GM12872 (cell line): Measurements from ENCODE around the gene EIF4A3.
A peak's percentile ranks its signal among the peaks of the same experiment; 100 is the strongest.

Source experiments
- CTCF ChIP-seq: IDR thresholded peaks from 3 replicates; pipeline ENCODE4 v1.5.1; 2011; ENCODE audit warnings: low read depth, mild to moderate bottlenecking, low read length, moderate library complexity; ENCODE audit not compliant: insufficient read depth

The EIF4A3 gene

DNA sequence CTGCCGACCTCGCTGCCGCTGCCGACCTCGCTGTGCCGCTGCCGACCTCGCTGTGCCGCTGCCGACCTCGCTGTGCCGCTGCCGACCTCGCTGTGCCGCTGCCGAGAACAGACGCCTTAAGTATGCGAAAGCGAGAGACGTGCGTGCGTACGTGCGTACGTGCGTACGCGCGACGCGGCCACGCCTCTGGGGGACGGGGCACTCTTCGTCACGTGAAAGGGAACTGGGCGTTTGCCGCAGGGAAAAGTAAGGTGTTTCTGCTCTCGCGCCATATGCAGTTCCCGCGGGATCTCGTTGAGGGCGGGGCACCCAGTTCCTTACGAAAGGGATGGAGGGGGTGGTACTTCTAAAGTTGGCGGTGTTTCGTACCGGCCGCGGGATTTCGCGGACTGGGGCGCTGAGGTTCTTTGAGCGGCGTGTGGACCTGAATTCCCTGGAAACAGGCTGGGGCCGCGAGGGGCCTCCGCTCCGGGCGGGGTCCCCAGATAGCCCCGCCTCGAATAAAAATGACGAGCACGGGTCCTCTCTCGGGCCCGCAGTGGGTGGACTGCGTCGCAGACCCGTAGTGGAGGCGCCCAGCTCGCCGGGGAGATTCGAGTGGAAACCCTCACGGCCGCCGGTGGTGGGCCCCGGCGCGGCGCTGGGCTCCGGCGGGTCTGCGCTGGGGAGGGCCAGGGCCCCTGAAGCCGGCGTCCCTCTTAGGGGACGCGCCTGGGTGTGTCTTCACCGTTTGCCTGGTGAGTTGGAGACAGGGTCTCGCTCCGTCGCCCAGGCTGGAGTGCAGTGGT is at the start of gene EIF4A3:
EIF4A3 (minus strand) TSS at position 94 of the 788 bp plus-strand sequence. CDS start 167 bp downstream, outside the sequence.
- TF ChIP-seq CTCF = no peak

GRCh38 chr17:80196652-80197051 is 49.7 kb upstream of the EIF4A3 start:
- no peak for TF ChIP-seq CTCF

- TF ChIP-seq CTCF = peak; percentile 89
These were observed 49.0 kb upstream of the EIF4A3 start for GRCh38 chr17:80195671-80196529.

DNA sequence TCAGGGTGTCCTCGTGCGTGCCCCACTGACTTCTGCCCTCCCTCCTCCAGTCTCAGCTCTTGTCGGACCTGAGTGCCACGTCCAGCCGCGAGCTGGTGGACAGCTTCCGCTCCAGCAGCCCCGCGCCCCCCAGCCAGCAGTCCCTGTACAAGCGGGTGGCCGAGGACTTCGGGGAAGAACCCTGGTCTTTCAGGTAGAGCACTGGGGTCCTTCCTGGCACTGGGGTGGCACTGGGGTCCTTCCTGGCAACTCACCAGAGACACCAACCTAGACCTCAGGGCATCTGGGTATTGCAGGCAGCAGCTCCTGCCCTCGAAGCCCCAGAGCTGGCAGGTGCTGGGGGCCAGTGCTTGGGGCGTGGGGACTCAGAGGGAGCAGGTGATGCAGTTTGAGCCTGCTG is 48.2 kb upstream of the EIF4A3 start:
- TF ChIP-seq CTCF = no peak

DNA sequence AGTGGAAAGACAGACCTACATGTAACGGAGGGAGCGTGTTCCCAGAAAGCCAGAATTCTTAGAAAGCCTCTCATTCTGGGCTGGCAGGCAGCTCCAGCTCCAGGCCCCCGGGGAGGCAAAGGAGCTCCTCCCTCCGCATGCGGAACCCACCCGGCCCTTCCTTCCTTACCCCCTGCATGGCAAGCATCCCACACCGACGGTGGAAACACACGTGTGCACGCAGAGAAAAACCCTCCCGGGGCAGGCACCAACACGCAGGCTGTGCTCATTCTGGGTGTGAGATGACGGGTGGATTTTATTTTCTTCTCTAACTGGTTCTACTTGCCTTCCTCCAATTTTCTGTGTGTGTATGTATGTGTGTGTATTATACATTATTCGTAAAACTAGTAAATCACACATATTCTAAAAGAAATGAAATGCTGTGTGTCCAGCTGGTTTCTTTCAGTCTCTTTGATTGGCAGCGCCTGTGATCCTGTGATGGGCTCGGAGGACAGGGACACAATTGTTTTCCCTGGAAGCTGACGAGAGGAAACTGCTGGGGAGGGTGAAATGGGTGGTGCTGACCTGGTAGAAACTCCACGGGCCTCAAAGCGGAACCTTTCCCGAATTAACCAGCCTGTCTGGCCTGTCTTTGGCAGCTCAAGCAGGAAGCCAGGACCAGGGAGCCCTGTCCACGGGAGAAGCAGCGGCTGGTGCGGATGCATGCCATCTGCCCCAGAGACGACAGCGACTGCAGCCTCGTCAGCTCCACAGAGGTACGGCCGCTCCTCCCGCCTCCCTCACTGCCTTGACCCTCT is 45.1 kb upstream of the EIF4A3 start:
- TF ChIP-seq CTCF = no peak

GRCh38 chr17:80191192-80191591 is 44.3 kb upstream of the EIF4A3 start:
- TF ChIP-seq CTCF = no peak

DNA sequence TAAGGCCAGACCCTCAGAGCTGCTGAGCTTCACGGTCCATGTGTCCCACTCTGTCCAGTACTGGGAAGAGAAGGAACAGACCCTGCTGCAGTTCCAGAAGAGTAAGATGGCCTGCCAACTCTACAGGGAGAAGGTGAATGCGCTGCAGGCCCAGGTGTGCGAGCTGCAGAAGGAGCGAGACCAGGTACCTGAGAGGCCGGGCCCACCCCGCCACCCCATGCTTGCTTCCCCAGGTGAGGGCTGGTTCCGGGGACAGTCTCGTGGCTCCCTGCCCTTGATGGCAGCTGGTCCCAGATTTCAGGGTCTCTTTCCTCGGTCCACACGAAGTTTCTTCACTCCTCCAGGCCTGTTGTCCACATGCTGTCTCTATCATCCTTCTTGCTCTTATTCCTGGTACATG is 43.8 kb upstream of the EIF4A3 start:
- TF ChIP-seq CTCF = no peak
